NB4 (cell line): ENCODE data around the gene PC.

Source experiments
- DNase-seq: peaks from one replicate; pipeline ENCODE4 v3.0.0; 2010; ENCODE audit warnings: low read depth
- H3K4me3 ChIP-seq: one replicate; pipeline ENCODE4 v1.5.1; 2011; ENCODE audit warnings: mild to moderate bottlenecking, low read depth, low read length, moderate library complexity
- CTCF ChIP-seq: IDR thresholded peaks from one replicate; pipeline ENCODE4 v1.5.1; 2012; ENCODE audit warnings: low read depth, low read length
- MYC ChIP-seq: IDR thresholded peaks from 2 replicates; pipeline ENCODE4 v1.6.1; 2011; ENCODE audit warnings: low read depth, low read length
- POLR2A ChIP-seq: IDR thresholded peaks from 2 replicates; pipeline ENCODE4 v1.6.1; 2011; ENCODE audit warnings: mild to moderate bottlenecking; ENCODE audit not compliant: insufficient read length; ENCODE audit errors: extremely low read depth
- TF ChIP-seq, protein P1 (sequence below): IDR thresholded peaks from 2 replicates; pipeline ENCODE4 v1.6.1; 2011; ENCODE audit warnings: low read depth, low read length

The PC gene

DNA sequence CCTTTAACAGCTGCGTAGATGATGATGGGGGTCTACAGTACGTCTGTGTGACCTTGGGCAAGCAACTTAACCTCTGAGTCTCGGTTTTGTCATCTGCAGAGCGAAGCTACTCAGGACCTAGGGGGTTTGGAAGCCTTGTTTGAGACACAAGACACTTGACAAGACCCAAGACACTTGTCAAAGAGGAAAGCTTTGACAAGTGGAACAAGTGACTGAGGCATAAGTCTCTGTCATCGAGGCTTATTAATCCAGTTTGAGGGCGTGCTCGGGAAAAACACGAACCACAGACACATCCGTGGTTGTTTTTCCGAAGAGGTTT is 732 bp upstream of the PC start:
- no peak for DNase-seq
- peak overlapping the region; percentile 44 for H3K4me3 ChIP-seq
- TF ChIP-seq, protein P1, sequence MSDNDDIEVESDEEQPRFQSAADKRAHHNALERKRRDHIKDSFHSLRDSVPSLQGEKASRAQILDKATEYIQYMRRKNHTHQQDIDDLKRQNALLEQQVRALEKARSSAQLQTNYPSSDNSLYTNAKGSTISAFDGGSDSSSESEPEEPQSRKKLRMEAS = no peak
- TF ChIP-seq POLR2A = no peak
- no peak for TF ChIP-seq CTCF
- TF ChIP-seq MYC = no peak

GRCh38 chr11:66957971-66958231 is 282 bp downstream of the PC start:
- no peak for DNase-seq
- H3K4me3 ChIP-seq = peak overlapping the region; percentile 46
- TF ChIP-seq, protein P1 = no peak
- no peak for TF ChIP-seq POLR2A

- DNase-seq = peak; percentile 66
- TF ChIP-seq, protein P1 = no peak
- TF ChIP-seq POLR2A (no peak), CTCF (no peak), MYC (no peak)
- H3K4me3 ChIP-seq = no peak overlapping the region
Observed at GRCh38 chr11:66956689-66957290, 1.4 kb downstream of the PC start.

- DNase-seq = no peak
Observed at GRCh38 chr11:66953081-66953833, 4.9 kb downstream of the PC start.

GRCh38 chr11:66951927-66952337 is 6.3 kb downstream of the PC start:
- no peak for TF ChIP-seq POLR2A
- TF ChIP-seq MYC = no peak
- TF ChIP-seq, protein P1 = no peak
- TF ChIP-seq CTCF = no peak
- H3K4me3 ChIP-seq = no peak overlapping the region
- DNase-seq = no peak

More at GRCh38 chr11:66953081-66953833, 4.9 kb downstream of the PC start:
- H3K4me3 ChIP-seq = no peak overlapping the region
- TF ChIP-seq, protein P1 = no peak
- TF ChIP-seq POLR2A = no peak
- no peak for TF ChIP-seq CTCF
- no peak for TF ChIP-seq MYC

DNA sequence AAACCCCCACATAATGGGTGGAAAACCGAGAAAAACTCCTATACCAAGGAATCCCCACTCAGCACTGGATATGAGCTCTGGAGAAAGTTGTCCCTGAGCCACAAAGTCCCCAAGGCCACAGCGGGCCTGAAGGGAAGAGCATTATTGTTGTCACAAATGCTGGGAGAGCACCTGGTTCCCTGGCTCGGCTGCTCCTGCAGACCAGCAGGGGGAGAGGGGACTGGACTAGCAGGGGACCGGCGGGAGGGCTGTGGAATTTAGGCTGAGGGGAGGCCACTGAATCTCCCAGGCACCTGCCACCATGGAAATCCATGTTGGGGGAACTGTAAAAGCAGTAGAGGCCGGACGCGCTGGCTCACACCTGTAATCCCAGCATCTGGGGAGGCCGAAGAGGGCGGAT is 7.0 kb downstream of the PC start:
- H3K4me3 ChIP-seq = no peak overlapping the region
- no peak for DNase-seq
- TF ChIP-seq, protein P1 = no peak
- no peak for TF ChIP-seq CTCF
- TF ChIP-seq MYC = no peak
- TF ChIP-seq POLR2A = no peak
